AG04450 (cell line): Measurements from ENCODE around the gene CLMN. TPM values are rescaled to one million over a fixed set of nuclear protein-coding genes. Genes with fewer than 3 reads are reported as not detected.

ENCODE experiments used
- CTCF ChIA-PET: fragments of 300-600, 350-600 bp; formaldehyde crosslinking; extraction: SDS; loops from one replicate; lab custom pipeline; 2022; ENCODE audit warnings: antibody characterized with exemption, inconsistent platforms; lab: Charles Lee
- POLR2A ChIA-PET: fragments of 350-600 bp; formaldehyde crosslinking; extraction: SDS; loops from one replicate; lab custom pipeline; 2021; ENCODE audit warnings: antibody characterized with exemption, inconsistent platforms; lab: Yijun Ruan, JAX
- DNase-seq: peaks from one replicate; pipeline ENCODE4 v3.0.0-alpha.2; 2011; ENCODE audit warnings: low read depth, low spot score
- H3K27ac ChIP-seq: one replicate; pipeline ENCODE4 v1.5.1; 2012; ENCODE audit warnings: low read depth, low read length, control low read depth
- H3K27me3 ChIP-seq: one replicate; pipeline ENCODE4 v1.6.0; 2012; ENCODE audit warnings: low read length; ENCODE audit not compliant: control insufficient read depth, insufficient read depth
- H3K4me3 ChIP-seq: 2 replicates; pipeline ENCODE4 v1.5.1; 2011; ENCODE audit warnings: mild to moderate bottlenecking, low read depth, low read length, control low read depth
- H3K9me3 ChIP-seq: 2 replicates; pipeline ENCODE4 v1.5.1; 2012; ENCODE audit warnings: low read length; ENCODE audit not compliant: control insufficient read depth, insufficient read depth
- CTCF ChIP-seq: IDR thresholded peaks from 2 replicates; pipeline ENCODE4 v1.5.1; 2011; ENCODE audit warnings: low read depth, low read length, control low read depth, inconsistent platforms
- polyA plus RNA-seq: library from polyadenylated mRNA; depleted of rRNA; stranded (reverse); fragments of >200 nt; gene quantifications from 2 replicates; pipeline ENCODE4 v1.2.3, GENCODE V29; 2011

Gene CLMN
- polyA plus RNA-seq, 1 experiment = 0.09 TPM

GRCh38 chr14:95328729-95329503, 9.2 kb upstream of the CLMN start:
- CTCF ChIA-PET = no interaction called here
- POLR2A ChIA-PET = no interaction called here
- no peak overlapping the region for H3K27ac ChIP-seq
- H3K9me3 ChIP-seq = no peaks in the 10 kb centered on the region; the same call in 1 of the 2 replicates
- H3K27me3 ChIP-seq = peaks cover 2% of the 10 kb centered on the region
- TF ChIP-seq CTCF = no peak
- H3K4me3 ChIP-seq = no peak overlapping the region
- DNase-seq = no peak

- no peaks in the 10 kb centered on the region; the same call in 1 of the 2 replicates for H3K9me3 ChIP-seq
- DNase-seq = no peak
- ChIA-PET CTCF (no interaction called here), POLR2A (no interaction called here)
- H3K4me3 ChIP-seq = no peak overlapping the region
- no peak overlapping the region for H3K27ac ChIP-seq
- no peak for TF ChIP-seq CTCF
- H3K27me3 ChIP-seq = peaks cover 2% of the 10 kb centered on the region
These were observed 8.1 kb upstream of the CLMN start for GRCh38 chr14:95327558-95328374.

GRCh38 chr14:95326987-95327386, 7.3 kb upstream of the CLMN start:
- POLR2A ChIA-PET = no interaction called here
- Histone ChIP-seq H3K27me3 (peaks cover 2% of the 10 kb centered on the region), H3K9me3 (no peaks in the 10 kb centered on the region; the same call in 1 of the 2 replicates), H3K4me3 (no peak overlapping the region), H3K27ac (no peak overlapping the region)
- DNase-seq = no peak
- TF ChIP-seq CTCF = no peak
- CTCF ChIA-PET = no interaction called here

- H3K27me3 ChIP-seq = peaks cover 14% of the 10 kb centered on the region
- no peak overlapping the region for H3K4me3 ChIP-seq
- H3K9me3 ChIP-seq = no peaks in the 10 kb centered on the region; the same call in 1 of the 2 replicates
- TF ChIP-seq CTCF = no peak
- H3K27ac ChIP-seq = no peak overlapping the region
- CTCF ChIA-PET = no interaction called here
- POLR2A ChIA-PET = no interaction called here
- DNase-seq = no peak
These were observed 4.2 kb upstream of the CLMN start for GRCh38 chr14:95323917-95324316.

GRCh38 chr14:95323361-95323760, 3.7 kb upstream of the CLMN start:
- peaks cover 19% of the 10 kb centered on the region for H3K27me3 ChIP-seq
- H3K4me3 ChIP-seq = no peak overlapping the region
- no peak for DNase-seq
- ChIA-PET CTCF (no interaction called here), POLR2A (no interaction called here)
- no peaks in the 10 kb centered on the region; the same call in 1 of the 2 replicates for H3K9me3 ChIP-seq
- H3K27ac ChIP-seq = no peak overlapping the region
- TF ChIP-seq CTCF = no peak
